Midbrain (tissue), 1 donor: ENCODE results near the gene VSIG10L2.

Experiments used
- DNase-seq: peaks from one replicate; lab custom pipeline; 2025; lab: John Stamatoyannopoulos, UW

The VSIG10L2 gene

GRCh38 chr11:125929445-125930075 is 16.3 kb upstream of the VSIG10L2 start:
- peak; percentile 6 for DNase-seq

GRCh38 chr11:125930076-125930450 is 15.8 kb upstream of the VSIG10L2 start:
- DNase-seq = no peak

- no peak for DNase-seq
Observed at GRCh38 chr11:125931116-125931515, 14.7 kb upstream of the VSIG10L2 start.

GRCh38 chr11:125931668-125932067 is 14.2 kb upstream of the VSIG10L2 start:
- DNase-seq = no peak

GRCh38 chr11:125932301-125932700 is 13.5 kb upstream of the VSIG10L2 start:
- DNase-seq = no peak

- no peak for DNase-seq
Observed at GRCh38 chr11:125933030-125933813, 12.6 kb upstream of the VSIG10L2 start.

- no peak for DNase-seq
Observed at GRCh38 chr11:125934473-125934872, 11.4 kb upstream of the VSIG10L2 start.

- DNase-seq = no peak
Observed at GRCh38 chr11:125935056-125935455, 10.8 kb upstream of the VSIG10L2 start.

GRCh38 chr11:125935618-125936199 is 10.1 kb upstream of the VSIG10L2 start:
- DNase-seq = no peak

GRCh38 chr11:125938418-125938817 is 7.4 kb upstream of the VSIG10L2 start:
- DNase-seq = no peak

GRCh38 chr11:125939081-125939521 is 6.7 kb upstream of the VSIG10L2 start:
- DNase-seq = no peak

- no peak for DNase-seq
Observed at GRCh38 chr11:125940145-125940544, 5.7 kb upstream of the VSIG10L2 start.

- DNase-seq = no peak
Observed at GRCh38 chr11:125941267-125941618, 4.6 kb upstream of the VSIG10L2 start.

GRCh38 chr11:125941619-125942611 is 3.9 kb upstream of the VSIG10L2 start:
- DNase-seq = no peak

- no peak for DNase-seq
Observed at GRCh38 chr11:125942771-125943428, 2.9 kb upstream of the VSIG10L2 start.

- no peak for DNase-seq
Observed at GRCh38 chr11:125943661-125944349, 2.0 kb upstream of the VSIG10L2 start.

GRCh38 chr11:125944350-125945010 is 1.4 kb upstream of the VSIG10L2 start:
- no peak for DNase-seq

- DNase-seq = no peak
Observed at GRCh38 chr11:125945011-125945796, 640 bp upstream of the VSIG10L2 start.

- DNase-seq = no peak
Observed at GRCh38 chr11:125946712-125947418, 1.0 kb downstream of the VSIG10L2 start.
